ENCODE data around the gene XKR3.
"Not testable (repeated sequence)": the region's sequence is repeated elsewhere in the genome, so short reads cannot be mapped to it uniquely, and the experiment has no call there.

The XKR3 gene

GRCh38 chr22:16747266-16748159 lies 77.7 kb downstream of the XKR3 start:
- not testable (repeated sequence) for DNase-seq (ENCODE audit: low spot score)

GRCh38 chr22:16734271-16734670 lies 90.9 kb downstream of the XKR3 start:
- not testable (repeated sequence) for DNase-seq (ENCODE audit: low spot score)
